Measurements from ENCODE around the gene PRDX5. TPM values are rescaled to one million over a fixed set of nuclear protein-coding genes. Genes with fewer than 3 reads are reported as not detected.

Gene PRDX5
- total RNA-seq, 2 experiments from 2014 or later = 103 to 105 TPM

- Mint-ChIP-seq H3K4me1 (ENCODE audit: low read depth) (peaks cover 6% of the 10 kb centered on the region), H3K4me3 (no peak overlapping the region), H3K27me3 (no peaks in the 10 kb centered on the region), H3K27ac (no peak overlapping the region), H3K9me3 (no peaks in the 10 kb centered on the region), H3K36me3 (ENCODE audit: low read depth) (no peaks in the 10 kb centered on the region)
- no peak for TF ChIP-seq CTCF (IDR thresholded peaks at IDR 0.05)
- no peak for ATAC-seq
- ChIA-PET POLR2A (interaction anchor here (0.7 to 1.6 kb wide), 4 partner anchors 9 to 91 kb away, joined by 3 to 6 read pairs (median 3); partner anchors contain the start of genes BAD, DNAJC4 and GPR137), CTCF (interaction anchor here (1.4 to 2.3 kb wide), 2 partner anchors 25 to 29 kb away, joined by 4 to 10 read pairs; partner anchors contain the start of gene CATSPERZ)
- no peak for DNase-seq
- intact Hi-C loops (cut with micrococcal nuclease) = no loop called here
These were observed 42.1 kb upstream of the PRDX5 start for GRCh38 chr11:64275841-64276240.

DNA sequence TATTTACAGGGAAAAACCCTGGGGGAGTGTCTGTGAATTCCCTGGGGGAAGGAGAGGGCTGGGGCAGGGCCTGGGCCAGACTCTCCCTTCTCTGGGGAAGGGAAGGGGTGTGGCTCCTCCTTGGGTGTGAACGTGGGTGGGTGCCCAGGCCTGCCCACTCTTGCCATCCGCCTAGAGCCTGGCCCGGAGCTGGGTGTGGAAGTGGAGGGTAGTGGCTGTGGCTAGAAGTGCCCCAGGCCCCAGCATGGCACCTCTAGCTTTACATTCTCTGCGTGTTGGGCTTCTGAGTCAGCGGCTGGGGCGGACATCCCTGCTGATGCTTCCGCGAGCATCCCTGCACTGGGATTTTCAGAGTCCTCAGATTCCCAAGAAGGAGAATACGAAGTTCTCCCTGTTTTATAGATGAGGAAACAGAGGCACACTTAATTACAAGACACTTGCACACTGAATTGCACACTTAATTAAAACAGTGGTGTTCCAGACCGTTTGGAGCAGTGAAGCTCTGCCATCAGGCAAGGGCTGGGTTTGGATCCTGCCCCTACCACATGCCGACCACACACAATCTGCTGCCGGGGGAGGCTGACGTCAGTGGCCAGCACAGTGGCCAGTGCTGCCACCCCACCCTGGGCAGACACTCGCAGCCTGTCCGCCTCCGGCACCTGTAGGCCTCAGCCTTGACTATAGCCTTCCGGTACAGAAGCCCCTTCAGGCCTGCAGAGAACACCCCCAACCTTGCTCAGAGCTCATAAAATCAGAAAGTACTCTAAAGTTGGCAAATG lies 41.1 kb upstream of the PRDX5 start:
- POLR2A ChIA-PET = interaction anchor here (1.1 to 1.6 kb wide), 2 partner anchors 8 to 92 kb away, joined by 3 to 6 read pairs; partner anchors contain the start of genes BAD and GPR137
- ATAC-seq = no peak

DNA sequence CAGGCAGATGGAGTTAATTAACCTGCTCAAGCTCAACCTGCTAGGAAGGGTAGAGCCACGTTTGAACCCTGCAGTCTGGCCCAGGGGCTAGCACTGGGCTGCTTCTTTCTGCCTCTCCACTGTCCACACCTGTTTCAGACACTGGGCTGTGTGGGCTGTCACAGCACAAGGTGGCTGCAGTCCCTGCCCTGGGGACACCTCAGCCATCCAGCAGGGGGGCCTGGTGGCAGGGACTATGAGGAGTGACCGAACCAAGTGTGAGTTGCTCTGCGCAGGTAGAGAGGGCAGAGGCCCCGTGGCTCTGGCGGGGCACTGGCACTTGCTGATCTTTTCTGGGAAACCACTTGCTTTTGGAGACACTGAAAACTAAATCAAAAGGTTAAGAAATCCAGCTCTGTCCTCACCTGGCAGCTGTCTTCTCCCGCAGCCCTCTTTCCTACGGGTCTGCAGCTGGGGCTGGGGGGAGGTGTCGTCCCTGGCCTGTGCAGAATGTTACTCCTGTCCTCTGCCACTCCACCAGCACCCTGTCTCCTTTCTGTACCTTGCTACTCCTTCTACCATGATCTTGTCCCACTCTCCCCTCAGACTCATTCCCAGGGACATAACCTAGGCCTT lies 39.2 kb upstream of the PRDX5 start:
- Mint-ChIP-seq H3K4me1 (ENCODE audit: low read depth) (peaks cover 4% of the 10 kb centered on the region), H3K36me3 (ENCODE audit: low read depth) (peaks cover 6% of the 10 kb centered on the region), H3K27me3 (no peaks in the 10 kb centered on the region), H3K9me3 (no peaks in the 10 kb centered on the region), H3K27ac (no peak overlapping the region), H3K4me3 (no peak overlapping the region)
- DNase-seq (no peak), ATAC-seq (no peak)
- intact Hi-C loops (cut with micrococcal nuclease) = no loop called here
- ChIA-PET CTCF (interaction anchor here (1.4 to 3.4 kb wide), 3 partner anchors 23 to 74 kb away, joined by 3 to 15 read pairs (median 4); partner anchors contain the start of gene CATSPERZ), POLR2A (interaction anchor here (3.1 kb wide), 1 partner anchor 8 kb away, joined by 9 read pairs; no protein-coding TSS in a partner anchor)
- TF ChIP-seq CTCF (IDR thresholded peaks at IDR 0.05) = no peak

More for the DNA sequence above, 41.1 kb upstream of the PRDX5 start:
- H3K9me3 Mint-ChIP-seq = no peaks in the 10 kb centered on the region
- CTCF ChIA-PET = interaction anchor here (0.9 to 3.4 kb wide), 6 partner anchors 25 to 72 kb away, joined by 3 to 15 read pairs (median 4); partner anchors contain the start of genes CATSPERZ and PPP1R14B
- H3K4me1 Mint-ChIP-seq (ENCODE audit: low read depth) = peaks cover 4% of the 10 kb centered on the region
- H3K36me3 Mint-ChIP-seq (ENCODE audit: low read depth) = peaks cover 2% of the 10 kb centered on the region
- intact Hi-C loops (cut with micrococcal nuclease) = no loop called here
- no peak overlapping the region for H3K4me3 Mint-ChIP-seq
- H3K27me3 Mint-ChIP-seq = no peaks in the 10 kb centered on the region
- DNase-seq = no peak
- no peak for TF ChIP-seq CTCF (IDR thresholded peaks at IDR 0.05)
- no peak overlapping the region for H3K27ac Mint-ChIP-seq

DNA sequence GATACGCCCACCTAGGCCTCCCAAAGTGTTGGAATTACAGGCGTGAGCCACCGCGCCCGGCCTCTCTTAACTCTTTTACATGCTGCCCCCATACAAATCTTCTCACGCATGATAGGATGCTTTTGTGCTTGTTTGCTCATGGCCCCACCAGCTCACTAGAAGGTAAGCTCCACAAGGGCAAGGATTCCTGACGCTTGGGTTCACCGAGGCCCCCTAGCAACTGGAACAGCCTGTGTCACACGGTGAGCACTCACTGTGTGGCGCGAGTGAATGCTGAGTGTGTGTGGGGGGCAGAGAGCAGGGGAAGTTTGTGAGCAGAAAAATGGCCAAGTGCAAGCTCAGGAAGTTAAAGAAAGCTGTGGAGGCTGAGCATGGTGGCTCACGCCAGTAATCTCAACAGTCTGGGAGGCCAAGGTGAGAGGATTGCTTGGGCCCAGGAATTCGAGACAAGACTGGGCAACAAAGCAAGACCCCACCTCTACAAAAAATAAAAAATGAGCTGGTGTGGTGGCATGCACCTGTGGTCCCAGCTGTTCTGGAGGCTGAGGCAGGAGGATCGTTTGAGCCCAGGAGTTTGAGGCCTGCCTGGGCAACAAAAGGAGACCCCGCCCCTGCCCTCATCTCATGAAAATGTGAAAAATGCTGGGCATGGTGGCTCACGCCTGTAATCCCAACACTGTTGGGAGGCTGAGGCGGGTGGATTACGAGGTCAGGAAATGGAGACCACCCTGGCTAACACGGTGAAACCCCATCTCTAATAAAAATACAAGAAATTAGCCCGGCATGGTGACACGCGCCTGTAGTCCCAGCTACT lies 35.8 kb upstream of the PRDX5 start:
- Mint-ChIP-seq H3K27ac (no peak overlapping the region), H3K9me3 (no peaks in the 10 kb centered on the region), H3K4me3 (no peak overlapping the region), H3K27me3 (no peaks in the 10 kb centered on the region), H3K4me1 (ENCODE audit: low read depth) (peaks cover 15% of the 10 kb centered on the region), H3K36me3 (ENCODE audit: low read depth) (peaks cover 6% of the 10 kb centered on the region)
- no peak for DNase-seq
- no peak for TF ChIP-seq CTCF (IDR thresholded peaks at IDR 0.05)
- POLR2A ChIA-PET = interaction anchor here (0.6 to 4.7 kb wide), 3 partner anchors 11 to 22 kb away, joined by 3 to 47 read pairs (median 6); no protein-coding TSS in a partner anchor
- intact Hi-C loops (cut with micrococcal nuclease) = no loop called here
- no peak for ATAC-seq
- CTCF ChIA-PET = interaction anchor here (0.8 to 8.1 kb wide), 4 partner anchors 21 to 78 kb away, joined by 3 to 77 read pairs (median 4); partner anchors contain the start of genes CATSPERZ, ESRRA, PRDX5 and TRMT112
